Uterus (tissue), 4 donors: ENCODE measurements around the gene SMURF1. TPM values are rescaled to one million over a fixed set of nuclear protein-coding genes. Genes with fewer than 3 reads are reported as not detected.
A peak's percentile ranks its signal among the peaks of the same experiment; 100 is the strongest.

Experiments used
- DNase-seq, 2 donors: peaks; one replicate each; pipeline ENCODE4 v3.0.0-alpha.2; 2019 to 2020
- H3K27ac ChIP-seq, 2 donors: fragments of 200-600 bp; sonication (generic); 1 replicate in 1 of 2; 2 replicates in 1 of 2; pipeline ENCODE4 v1.5.1; 2016 to 2018
- H3K27me3 ChIP-seq, 2 donors: fragments of 200-600 bp; sonication (generic); one replicate each; pipeline ENCODE4 v1.5.1; 2018 to 2019; ENCODE audit warnings: control low read depth in 1 of 2
- H3K36me3 ChIP-seq, 2 donors: fragments of 200-600 bp; sonication (generic); one replicate each; pipeline ENCODE4 v1.5.1; 2019; ENCODE audit warnings: control low read depth in 1 of 2
- H3K4me1 ChIP-seq, 2 donors: fragments of 200-600 bp; sonication (generic); one replicate each; pipeline ENCODE4 v1.5.1; 2018 to 2019; ENCODE audit warnings: control low read depth in 1 of 2
- H3K4me3 ChIP-seq, 2 donors: fragments of 200-600 bp; sonication (generic); 1 replicate in 1 of 2; 2 replicates in 1 of 2; pipeline ENCODE4 v1.5.1; 2018 to 2019; ENCODE audit warnings: mild to moderate bottlenecking in 1 of 2
- H3K9me3 ChIP-seq, 2 donors: fragments of 200-600 bp; sonication (generic); one replicate each; pipeline ENCODE4 v1.5.1; 2019; ENCODE audit warnings: control low read depth in 1 of 2
- CTCF ChIP-seq, 4 experiments: fragments of 200-600 bp in 2 of 4; fragments of 450-650 bp in 2 of 4; sonication (generic) in 2 of 4; IDR thresholded peaks; one replicate each; pipeline ENCODE4 v1.5.1; 2016 to 2019; ENCODE audit warnings: antibody characterized with exemption in 4 of 4, mild to moderate bottlenecking in 2 of 4, moderate library complexity in 1 of 4
- POLR2A ChIP-seq, 2 donors: fragments of 450-650 bp; IDR thresholded peaks; one replicate each; pipeline ENCODE4 v1.6.1; 2016; ENCODE audit warnings: antibody characterized with exemption in 2 of 2, mild to moderate bottlenecking in 1 of 2, moderate library complexity in 1 of 2
- intact Hi-C: fragments of 100-400 bp; cut with DNase I; formaldehyde crosslinking; loops from one replicate; pipeline ENCODE4 v1.15.1; 2023; ENCODE audit warnings: low total_unique reads
- total RNA-seq, 4 donors: library from RNA; depleted of rRNA in 3 of 4; stranded (reverse); fragments of >200 nt in 3 of 4; gene quantifications; one replicate each; pipeline versions ENCODE4 v1.1.0 to v1.2.4, GENCODE V29; 2014 to 2023
- donor health status: DM: yes; HTN: yes; CAD: no.

SMURF1 gene
- total RNA-seq, 4 donors from 2014 or later, result 14.4 to 39.5 (median 26.2) TPM

GRCh38 chr7:99126921-99127553 is 16.9 kb downstream of the SMURF1 start:
- Histone ChIP-seq H3K9me3 (no peaks in the 10 kb centered on the region), H3K4me1 (peaks cover 0 to 5% of the 10 kb centered on the region in 2 donors), H3K27ac (peak overlapping the region in 1 of 2 donors; percentile 22), H3K36me3 (no peaks in the 10 kb centered on the region), H3K4me3 (no peak overlapping the region), H3K27me3 (no peaks in the 10 kb centered on the region)
- no peak for TF ChIP-seq CTCF (IDR thresholded peaks at IDR 0.05)
- intact Hi-C loops, result no loop called here
- no peak for DNase-seq

GRCh38 chr7:99125505-99125865 is 18.4 kb downstream of the SMURF1 start:
- intact Hi-C loops, result no loop called here
- no peak for DNase-seq
- H3K27me3 ChIP-seq, result no peaks in the 10 kb centered on the region
- TF ChIP-seq POLR2A (IDR thresholded peaks at IDR 0.05), result no peak
- no peaks in the 10 kb centered on the region for H3K36me3 ChIP-seq
- no peak overlapping the region for H3K27ac ChIP-seq
- H3K4me1 ChIP-seq, result peaks cover 0 to 5% of the 10 kb centered on the region in 2 donors
- no peaks in the 10 kb centered on the region for H3K9me3 ChIP-seq
- no peak overlapping the region for H3K4me3 ChIP-seq

GRCh38 chr7:99124751-99125504 is 19.0 kb downstream of the SMURF1 start:
- TF ChIP-seq POLR2A (IDR thresholded peaks at IDR 0.05), result no peak
- no peak for TF ChIP-seq CTCF (IDR thresholded peaks at IDR 0.05)
- Histone ChIP-seq H3K4me3 (no peak overlapping the region), H3K27ac (no peak overlapping the region), H3K4me1 (peaks cover 0 to 5% of the 10 kb centered on the region in 2 donors), H3K27me3 (no peaks in the 10 kb centered on the region), H3K9me3 (no peaks in the 10 kb centered on the region), H3K36me3 (no peaks in the 10 kb centered on the region)
- DNase-seq, result no peak
- intact Hi-C loops, result no loop called here

- peaks cover 0 to 5% of the 10 kb centered on the region in 2 donors for H3K4me1 ChIP-seq
- TF ChIP-seq CTCF (IDR thresholded peaks at IDR 0.05) (no peak), POLR2A (IDR thresholded peaks at IDR 0.05) (no peak)
- intact Hi-C loops, result no loop called here
- no peaks in the 10 kb centered on the region for H3K9me3 ChIP-seq
- H3K36me3 ChIP-seq, result no peaks in the 10 kb centered on the region
- DNase-seq, result no peak
- no peaks in the 10 kb centered on the region for H3K27me3 ChIP-seq
- H3K4me3 ChIP-seq, result no peak overlapping the region
- no peak overlapping the region for H3K27ac ChIP-seq
Observed at GRCh38 chr7:99124236-99124635, 19.7 kb downstream of the SMURF1 start.

- intact Hi-C loops, result no loop called here
Observed at GRCh38 chr7:99123571-99124033, 20.3 kb downstream of the SMURF1 start.

More at GRCh38 chr7:99123571-99124033, 20.3 kb downstream of the SMURF1 start:
- H3K4me1 ChIP-seq, result no peaks in the 10 kb centered on the region
- no peaks in the 10 kb centered on the region for H3K36me3 ChIP-seq
- TF ChIP-seq POLR2A (IDR thresholded peaks at IDR 0.05), result no peak
- TF ChIP-seq CTCF (IDR thresholded peaks at IDR 0.05), result no peak
- no peaks in the 10 kb centered on the region for H3K9me3 ChIP-seq
- H3K27ac ChIP-seq, result no peak overlapping the region
- H3K27me3 ChIP-seq, result no peaks in the 10 kb centered on the region
- no peak overlapping the region for H3K4me3 ChIP-seq
- DNase-seq, result no peak
